Measurements from ENCODE around the gene NEK11.

GRCh38 chr3:131223373-131224289 is 197.0 kb downstream of the NEK11 start:
- TF ChIP-seq CTCF (IDR thresholded peaks at IDR 0.05) (no peak), POLR2A (IDR thresholded peaks at IDR 0.05) (no peak)
